ENCODE measurements around the gene SAMD1.

DNA sequence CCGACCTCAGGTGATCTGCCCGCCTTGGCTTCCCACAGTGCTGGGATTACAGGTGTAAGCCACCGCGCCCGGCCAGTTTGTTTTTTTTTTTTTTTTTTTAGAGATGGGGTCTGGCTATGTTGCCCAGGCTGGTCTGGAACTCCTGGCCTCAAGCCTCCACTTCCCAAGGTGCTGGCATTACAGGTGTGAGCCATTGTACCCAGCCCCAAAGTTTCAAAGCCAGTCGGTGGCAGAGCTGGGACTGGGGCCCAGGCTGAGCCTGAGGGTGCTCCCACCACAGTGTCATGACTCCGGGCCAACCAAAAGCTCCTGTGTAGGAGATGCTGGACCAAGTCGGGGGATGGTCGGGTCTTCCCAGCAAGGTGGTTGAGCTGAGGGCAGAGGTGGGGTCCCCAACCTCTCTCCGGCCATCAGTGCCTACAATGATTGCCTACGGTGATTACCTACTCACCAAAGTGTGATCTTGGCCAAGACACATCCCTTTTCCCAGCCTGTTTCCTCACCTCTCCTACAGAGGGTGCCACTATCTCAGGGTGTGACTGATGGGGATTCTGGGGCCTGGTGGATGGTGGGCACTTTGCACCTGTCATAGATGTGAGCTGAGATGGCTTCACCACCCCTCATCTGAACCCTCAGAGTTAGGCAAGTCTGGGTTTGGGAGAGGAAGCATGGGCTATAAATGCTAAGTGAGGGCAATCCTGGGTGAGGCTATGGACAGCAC lies 5.9 kb upstream of the SAMD1 start:
- TF ChIP-seq MYNN (IDR thresholded peaks at IDR 0.05) (no peak), MYNN (CRISPR knock-in tag; IDR thresholded peaks at IDR 0.05) (no peak), POLR2A (conservative IDR thresholded peaks at IDR 0.05) (no peak)
